K562 (cell line): ENCODE measurements around the gene HIVEP3. TPM values are rescaled to one million over a fixed set of nuclear protein-coding genes. Genes with fewer than 3 reads are reported as not detected.

Source experiments
- ATAC-seq: fragments of 200-7000 bp; cut with Tn5 transposase; 3 replicates; pipeline ENCODE4 v1.9.1; 2020; ENCODE audit warnings: moderate library complexity
- BruUV-seq: library from RNA; stranded (reverse); fragments of 400-500 nt; replicated peaks from 2 replicates; lab custom pipeline; 2021; lab: Mats Ljungman, UMichigan
- CTCF ChIA-PET: fragments of 300-600 bp; formaldehyde crosslinking; extraction: SDS; loops from one replicate; lab custom pipeline; 2021; ENCODE audit warnings: low intra/inter-chr PET ratio; lab: Yijun Ruan, JAX
- POLR2A ChIA-PET: fragments of 300-600, 350-650 bp; sonication (Branson Sonifier 250); formaldehyde crosslinking; extraction: SDS; loops from one replicate; lab custom pipeline; 2021; ENCODE audit warnings: antibody characterized with exemption, inconsistent platforms; lab: Yijun Ruan, JAX
- DNase-seq, 4 experiments: peaks; one replicate each; pipeline versions ENCODE4 v3.0.0 to v3.0.0-alpha.2; 2011 to 2018; ENCODE audit warnings: low spot score in 3 of 4, mixed read lengths in 3 of 4; ENCODE audit errors: extremely low read depth in 1 of 4
- FAIRE-seq: peaks from 2 replicates; lab custom pipeline; 2011; peaks lifted over from hg19 to GRCh38; lab: Jason Lieb, UNC
- H2AFZ ChIP-seq: 2 replicates; pipeline ENCODE4 v1.6.0; 2011; ENCODE audit warnings: low read depth, low read length, control low read depth, inconsistent platforms
- H3K27ac ChIP-seq: fragments of 200-600 bp; 3 replicates; pipeline ENCODE4 v1.8.0; 2011; ENCODE audit warnings: low read depth, mild to moderate bottlenecking, control low read depth, inconsistent platforms, low read length, moderate library complexity, mixed read lengths; ENCODE audit errors: extremely low read depth
- H3K27me3 ChIP-seq, 2 experiments: fragments of 300-600 bp in 1 of 2; 2 replicates in 1 of 2; 3 replicates in 1 of 2; pipeline versions ENCODE4 v1.6.0 to v1.8.0; 2011; ENCODE audit warnings: inconsistent platforms in 2 of 2, low read length in 2 of 2, mild to moderate bottlenecking in 1 of 2, mixed read lengths in 1 of 2, moderate library complexity in 1 of 2; ENCODE audit not compliant: control insufficient read depth in 2 of 2, insufficient read depth in 2 of 2
- H3K36me3 ChIP-seq: fragments of 300-600 bp; 3 replicates; pipeline ENCODE4 v1.8.0; 2011; ENCODE audit warnings: mild to moderate bottlenecking, low read length, inconsistent platforms; ENCODE audit not compliant: control insufficient read depth, insufficient read depth
- H3K4me1 ChIP-seq, 2 experiments: fragments of 200-600 bp in 1 of 2; replicated peaks in 1 of 2; 2 replicates in 1 of 2; 3 replicates in 1 of 2; pipeline versions ENCODE4 v1.5.1 to v1.8.0; 2011; ENCODE audit warnings: inconsistent platforms in 2 of 2, low read length in 2 of 2, mild to moderate bottlenecking in 1 of 2, mixed read lengths in 1 of 2, moderate library complexity in 1 of 2; ENCODE audit not compliant: control insufficient read depth in 2 of 2, insufficient read depth in 2 of 2
- H3K4me2 ChIP-seq: 2 replicates; pipeline ENCODE4 v1.6.1; 2011; ENCODE audit warnings: low read length, control low read depth, inconsistent platforms, mixed read lengths; ENCODE audit not compliant: insufficient read depth
- H3K4me3 ChIP-seq: fragments of 200-600 bp; sonication (generic), shearing (Covaris generic); 2 replicates; pipeline ENCODE4 v1.5.1; 2016; ENCODE audit warnings: control low read depth, inconsistent platforms
- H3K79me2 ChIP-seq: fragments of 200-600 bp; 3 replicates; pipeline ENCODE4 v1.8.0; 2011; ENCODE audit warnings: low read length, inconsistent platforms; ENCODE audit not compliant: control insufficient read depth, insufficient read depth
- H3K9ac ChIP-seq, 2 experiments: 2 replicates each; pipeline versions ENCODE4 v1.6.0 to v1.6.1; 2011; ENCODE audit warnings: low read depth in 2 of 2, low read length in 2 of 2, control low read depth in 1 of 2, inconsistent platforms in 1 of 2, mild to moderate bottlenecking in 1 of 2, mixed read lengths in 1 of 2; ENCODE audit not compliant: insufficient read depth in 1 of 2
- H3K9me1 ChIP-seq: one replicate; pipeline ENCODE4 v1.6.0; 2011; ENCODE audit warnings: inconsistent platforms, mild to moderate bottlenecking, low read length, moderate library complexity; ENCODE audit not compliant: control insufficient read depth, insufficient read depth
- H3K9me3 ChIP-seq: replicated peaks from 2 replicates; pipeline ENCODE4 v1.5.1; 2011; ENCODE audit warnings: low read depth, low read length, inconsistent platforms; ENCODE audit not compliant: control insufficient read depth, insufficient read depth
- H4K20me1 ChIP-seq: replicated peaks from 2 replicates; pipeline ENCODE4 v1.6.1; 2011; ENCODE audit warnings: low read length, inconsistent platforms, mixed read lengths; ENCODE audit not compliant: control insufficient read depth, insufficient read depth
- ARID2 ChIP-seq: fragments of 450-650 bp; IDR thresholded peaks from 2 replicates; pipeline ENCODE4 v1.6.1; 2017; ENCODE audit warnings: antibody characterized with exemption, mild to moderate bottlenecking
- CBX8 ChIP-seq: fragments of 200-600 bp; sonication (generic); IDR thresholded peaks from 2 replicates; pipeline ENCODE4 v1.6.1; 2012; ENCODE audit warnings: borderline replicate concordance, mixed run types, low read depth, mild to moderate bottlenecking, moderate library complexity, mixed read lengths, low read length, control low read depth, inconsistent platforms; ENCODE audit not compliant: poor library complexity, severe bottlenecking; ENCODE audit errors: extremely low read depth
- FOSL1 ChIP-seq: fragments of 200-800 bp; sonication (Bioruptor generic); conservative IDR thresholded peaks from 2 replicates; pipeline ENCODE4 v1.6.1; 2016; ENCODE audit warnings: missing genetic modification characterization, missing compliant biosample characterization
- JUNB ChIP-seq: fragments of 450-650 bp; formaldehyde crosslinking; conservative IDR thresholded peaks from 2 replicates; pipeline ENCODE4 v1.4.0; 2020; ENCODE audit warnings: mild to moderate bottlenecking
- POLR2G ChIP-seq: fragments of 200-400 bp; formaldehyde crosslinking; IDR thresholded peaks from 2 replicates; pipeline ENCODE4 v1.6.1; 2017; ENCODE audit warnings: low read depth, mild to moderate bottlenecking, antibody characterized with exemption, low read length, moderate library complexity
- SAFB ChIP-seq: fragments of 200-400 bp; formaldehyde crosslinking; IDR thresholded peaks from 2 replicates; pipeline ENCODE4 v1.6.1; 2017; ENCODE audit warnings: low read depth, low read length, borderline replicate concordance
- SIX5 ChIP-seq, 2 experiments: IDR thresholded peaks; 2 replicates each; pipeline ENCODE4 v1.6.1; 2011; ENCODE audit warnings: low read length in 2 of 2, borderline replicate concordance in 1 of 2, low read depth in 1 of 2, mild to moderate bottlenecking in 1 of 2, moderate library complexity in 1 of 2; ENCODE audit not compliant: insufficient read depth in 1 of 2
- ZNF274 ChIP-seq: IDR thresholded peaks from 2 replicates; pipeline ENCODE4 v1.6.1; 2011; ENCODE audit warnings: low read depth, mild to moderate bottlenecking, low read length, moderate library complexity, borderline replicate concordance
- ZNF75A ChIP-seq: fragments of 450-650 bp; formaldehyde crosslinking; IDR thresholded peaks from 2 replicates; pipeline ENCODE4 v1.4.0; 2020; ENCODE audit warnings: mild to moderate bottlenecking
- whole genome bisulfite sequencing: fragments of 100-300 bp; shearing (Covaris generic); methylation state at CpG from one replicate; pipeline ENCODE4 v1.1.6; 2016; ENCODE audit warnings: low coverage, mixed read lengths; ENCODE audit not compliant: insufficient coverage; ENCODE audit errors: missing lambda C conversion rate; 5-methylcytosine and 5-hydroxymethylcytosine counted together
- in situ Hi-C: fragments of 300-500 bp; cut with MboI; formaldehyde crosslinking; loops from 4 replicates; pipeline ENCODE4 v1.15.0; 2018; ENCODE audit warnings: inconsistent platforms, mixed read lengths
- intact Hi-C: fragments of 100-400 bp; cut with micrococcal nuclease; formaldehyde crosslinking; loops from 2 replicates; pipeline ENCODE4 v1.14.2; 2022
- polyA plus RNA-seq, 8 experiments: library from polyadenylated mRNA; depleted of rRNA in 4 of 8; stranded (reverse) in 5 of 8; unstranded in 3 of 8; fragments of >200 nt; fragmentation: Nextera tagmentation in 2 of 8; fragmentation: Illumina TruSeq in 1 of 8; extraction: Ambion mirVana in 2 of 8; extraction: Trizol in 1 of 8; gene quantifications; 2 replicates each; pipeline versions ENCODE4 v1.2.1 to v1.2.3, GENCODE V29; 2011 to 2014; ENCODE audit warnings: inconsistent platforms in 1 of 8, missing spikeins in 1 of 8
- total RNA-seq, 7 experiments: library from RNA; depleted of rRNA in 6 of 7; stranded (reverse); fragments of >200 nt in 6 of 7; fragmentation: Illumina TruSeq in 2 of 7; extraction: Trizol in 2 of 7; gene quantifications; 2 replicates each; pipeline versions ENCODE4 v1.2.1 to v1.2.3, GENCODE V29; 2011 to 2021; ENCODE audit warnings: low replicate concordance in 1 of 7
- TF ChIP-seq, protein P1 (sequence below): fragments of 250-450 bp; sonication (Bioruptor Pico); IDR thresholded peaks from 2 replicates; pipeline ENCODE4 v1.4.0; 2020; ENCODE audit warnings: borderline replicate concordance
- TF ChIP-seq, protein P2 (sequence below): fragments of 250-450 bp; sonication (Bioruptor Pico); IDR thresholded peaks from 2 replicates; pipeline ENCODE4 v1.8.0; 2021; ENCODE audit warnings: moderate library complexity, mild to moderate bottlenecking, inconsistent platforms
- TF ChIP-seq, protein P3 (sequence below): conservative IDR thresholded peaks from 2 replicates; pipeline ENCODE4 v1.6.1; 2011; ENCODE audit warnings: low read depth, mild to moderate bottlenecking, low read length; ENCODE audit not compliant: control insufficient read depth
- TF ChIP-seq, protein P4 (sequence below): sonication (generic); formaldehyde crosslinking; IDR thresholded peaks from 2 replicates; pipeline ENCODE4 v1.8.1; 2022; ENCODE audit warnings: missing genetic modification reagents

HIVEP3 gene
- total and polyA plus RNA-seq, 9 of the 15 experiments (the other 6 are each of a cell fraction or from before 2014, with no cell fraction given): 0.09 to 0.58 (median 0.34) TPM; not detected in 1

DNA sequence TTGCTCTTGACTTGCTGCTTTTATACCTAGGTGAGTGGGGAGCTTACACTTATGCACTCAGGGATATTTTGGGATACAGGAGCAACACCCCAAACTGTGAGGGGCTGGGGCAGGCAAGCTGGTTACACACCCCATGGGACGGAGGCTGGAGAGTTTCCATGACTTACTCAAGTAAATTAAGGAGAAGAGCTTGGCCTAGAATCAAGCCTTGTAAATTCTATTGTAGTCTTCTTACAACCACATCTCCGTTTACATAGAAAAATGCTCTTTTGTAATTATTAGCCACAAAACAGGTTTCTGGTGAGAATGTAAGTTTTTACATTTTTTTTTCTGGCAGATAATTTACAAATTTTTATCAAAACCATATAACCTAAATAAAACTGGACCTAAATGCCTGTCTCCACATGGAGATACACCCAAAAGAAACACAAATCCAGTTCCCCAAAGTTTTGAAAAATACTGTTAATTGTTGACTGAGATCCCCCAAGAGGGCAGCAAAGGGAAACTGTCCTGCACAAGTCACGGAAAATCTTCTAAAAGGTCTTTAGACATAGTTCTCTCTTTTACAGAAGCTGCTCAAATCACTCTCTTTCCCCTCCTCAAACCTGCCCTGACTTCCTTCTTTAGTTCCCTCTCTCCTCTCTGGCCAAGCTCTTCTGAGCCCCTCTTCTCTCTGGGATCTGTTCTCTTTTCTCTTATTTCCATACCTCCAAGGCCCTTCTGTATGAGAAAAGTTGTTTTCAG lies 134.0 kb downstream of the HIVEP3 start:
- DNase-seq (no peak), ATAC-seq (no peak), FAIRE-seq (no peak)
- H3K36me3 ChIP-seq: no peaks in the 10 kb centered on the region
- CTCF ChIA-PET: no interaction called here
- POLR2A ChIA-PET: interaction anchor here (0.6 kb wide), 1 partner anchor 302 kb away, joined by 3 read pairs; no protein-coding TSS in a partner anchor
- BruUV-seq: no TSS peak
- no peaks in the 10 kb centered on the region for H3K79me2 ChIP-seq
- peaks cover 4 to 31% of the 10 kb centered on the region in 2 experiments; a peak in 4 of 5 replicates for H3K27me3 ChIP-seq
- H3K4me3 ChIP-seq: no peak overlapping the region
- no peaks in the 10 kb centered on the region for H3K9me1 ChIP-seq
- intact Hi-C loops: loop anchor here (10.0 kb wide), 1 partner anchor 210 kb away; no protein-coding TSS in a partner anchor
- H3K4me2 ChIP-seq: no peak overlapping the region
- H3K9ac ChIP-seq: no peak overlapping the region
- H3K27ac ChIP-seq: no peak overlapping the region
- no peaks in the 10 kb centered on the region for H3K4me1 ChIP-seq
- 0% methylated on average over 3 of the region's 3 CpGs for WGBS
- no peak overlapping the region for H2AFZ ChIP-seq
- in situ Hi-C loops: no loop called here
- peaks cover 5% of the 10 kb centered on the region; the same call in 1 of the 2 replicates for H4K20me1 ChIP-seq
- H3K9me3 ChIP-seq: no peaks in the 10 kb centered on the region
- TF ChIP-seq, protein P1, sequence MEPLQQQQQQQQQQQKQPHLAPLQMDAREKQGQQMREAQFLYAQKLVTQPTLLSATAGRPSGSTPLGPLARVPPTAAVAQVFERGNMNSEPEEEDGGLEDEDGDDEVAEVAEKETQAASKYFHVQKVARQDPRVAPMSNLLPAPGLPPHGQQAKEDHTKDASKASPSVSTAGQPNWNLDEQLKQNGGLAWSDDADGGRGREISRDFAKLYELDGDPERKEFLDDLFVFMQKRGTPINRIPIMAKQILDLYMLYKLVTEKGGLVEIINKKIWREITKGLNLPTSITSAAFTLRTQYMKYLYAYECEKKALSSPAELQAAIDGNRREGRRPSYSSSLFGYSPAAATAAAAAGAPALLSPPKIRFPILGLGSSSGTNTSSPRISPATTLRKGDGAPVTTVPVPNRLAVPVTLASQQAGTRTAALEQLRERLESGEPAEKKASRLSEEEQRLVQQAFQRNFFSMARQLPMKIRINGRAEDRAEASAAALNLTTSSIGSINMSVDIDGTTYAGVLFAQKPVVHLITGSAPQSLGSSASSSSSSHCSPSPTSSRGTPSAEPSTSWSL (CRISPR knock-in tag): no peak
- no peak for TF ChIP-seq SIX5 (IDR thresholded peaks at IDR 0.05; ENCODE audit: borderline replicate concordance in 1 of 2, insufficient read depth in 1 of 2, low read depth in 1 of 2, low read length in 2 of 2)
- no peak for TF ChIP-seq ZNF75A (CRISPR knock-in tag)
- TF ChIP-seq, protein P2, sequence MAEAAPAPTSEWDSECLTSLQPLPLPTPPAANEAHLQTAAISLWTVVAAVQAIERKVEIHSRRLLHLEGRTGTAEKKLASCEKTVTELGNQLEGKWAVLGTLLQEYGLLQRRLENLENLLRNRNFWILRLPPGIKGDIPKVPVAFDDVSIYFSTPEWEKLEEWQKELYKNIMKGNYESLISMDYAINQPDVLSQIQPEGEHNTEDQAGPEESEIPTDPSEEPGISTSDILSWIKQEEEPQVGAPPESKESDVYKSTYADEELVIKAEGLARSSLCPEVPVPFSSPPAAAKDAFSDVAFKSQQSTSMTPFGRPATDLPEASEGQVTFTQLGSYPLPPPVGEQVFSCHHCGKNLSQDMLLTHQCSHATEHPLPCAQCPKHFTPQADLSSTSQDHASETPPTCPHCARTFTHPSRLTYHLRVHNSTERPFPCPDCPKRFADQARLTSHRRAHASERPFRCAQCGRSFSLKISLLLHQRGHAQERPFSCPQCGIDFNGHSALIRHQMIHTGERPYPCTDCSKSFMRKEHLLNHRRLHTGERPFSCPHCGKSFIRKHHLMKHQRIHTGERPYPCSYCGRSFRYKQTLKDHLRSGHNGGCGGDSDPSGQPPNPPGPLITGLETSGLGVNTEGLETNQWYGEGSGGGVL (CRISPR knock-in tag): no peak
- no peak for TF ChIP-seq ZNF274
- TF ChIP-seq, protein P3, sequence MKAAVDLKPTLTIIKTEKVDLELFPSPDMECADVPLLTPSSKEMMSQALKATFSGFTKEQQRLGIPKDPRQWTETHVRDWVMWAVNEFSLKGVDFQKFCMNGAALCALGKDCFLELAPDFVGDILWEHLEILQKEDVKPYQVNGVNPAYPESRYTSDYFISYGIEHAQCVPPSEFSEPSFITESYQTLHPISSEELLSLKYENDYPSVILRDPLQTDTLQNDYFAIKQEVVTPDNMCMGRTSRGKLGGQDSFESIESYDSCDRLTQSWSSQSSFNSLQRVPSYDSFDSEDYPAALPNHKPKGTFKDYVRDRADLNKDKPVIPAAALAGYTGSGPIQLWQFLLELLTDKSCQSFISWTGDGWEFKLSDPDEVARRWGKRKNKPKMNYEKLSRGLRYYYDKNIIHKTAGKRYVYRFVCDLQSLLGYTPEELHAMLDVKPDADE: no peak
- no peak for TF ChIP-seq JUNB (CRISPR knock-in tag)
- no peak for TF ChIP-seq ARID2
- no peak for TF ChIP-seq FOSL1 (tag)
- TF ChIP-seq CBX8: no peak
- no peak for TF ChIP-seq POLR2G
- TF ChIP-seq SAFB: no peak
- TF ChIP-seq, protein P4, sequence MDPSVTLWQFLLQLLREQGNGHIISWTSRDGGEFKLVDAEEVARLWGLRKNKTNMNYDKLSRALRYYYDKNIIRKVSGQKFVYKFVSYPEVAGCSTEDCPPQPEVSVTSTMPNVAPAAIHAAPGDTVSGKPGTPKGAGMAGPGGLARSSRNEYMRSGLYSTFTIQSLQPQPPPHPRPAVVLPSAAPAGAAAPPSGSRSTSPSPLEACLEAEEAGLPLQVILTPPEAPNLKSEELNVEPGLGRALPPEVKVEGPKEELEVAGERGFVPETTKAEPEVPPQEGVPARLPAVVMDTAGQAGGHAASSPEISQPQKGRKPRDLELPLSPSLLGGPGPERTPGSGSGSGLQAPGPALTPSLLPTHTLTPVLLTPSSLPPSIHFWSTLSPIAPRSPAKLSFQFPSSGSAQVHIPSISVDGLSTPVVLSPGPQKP (CRISPR knock-in tag): no peak
